CD14-positive monocyte (primary cell): Measurements from ENCODE around the gene ADSS1. TPM values are rescaled to one million over a fixed set of nuclear protein-coding genes. Genes with fewer than 3 reads are reported as not detected.
A peak's percentile ranks its signal among the peaks of the same experiment; 100 is the strongest.

Experiments used
- DNase-seq, 3 donors: peaks; one replicate each; pipeline ENCODE4 v3.0.0-alpha.2; 2011 to 2022
- H2AFZ ChIP-seq: 2 replicates; pipeline ENCODE4 v1.6.0; 2012; ENCODE audit warnings: mild to moderate bottlenecking, low read depth, low read length, inconsistent platforms; ENCODE audit not compliant: insufficient read depth, poor library complexity, severe bottlenecking
- H3K27ac ChIP-seq, 2 donors: 1 replicate in 1 of 2; 2 replicates in 1 of 2; pipeline ENCODE4 v1.5.1; 2012 to 2013; ENCODE audit warnings: low read length in 2 of 2, control low read depth in 1 of 2, inconsistent platforms in 1 of 2, low read depth in 1 of 2, mild to moderate bottlenecking in 1 of 2
- H3K27me3 ChIP-seq, 2 donors: one replicate each; pipeline versions ENCODE4 v1.6.0 to v1.6.1; 2011 to 2013; ENCODE audit warnings: low read length in 2 of 2; ENCODE audit not compliant: control insufficient read depth in 2 of 2, insufficient read depth in 2 of 2
- H3K36me3 ChIP-seq, 2 donors: replicated peaks in 1 of 2; 1 replicate in 1 of 2; 2 replicates in 1 of 2; pipeline versions ENCODE4 v1.5.1 to v1.6.1; 2012 to 2013; ENCODE audit warnings: low read length in 2 of 2, control low read depth in 1 of 2, inconsistent platforms in 1 of 2, mild to moderate bottlenecking in 1 of 2; ENCODE audit not compliant: insufficient read depth in 2 of 2, control insufficient read depth in 1 of 2
- H3K4me1 ChIP-seq, 2 donors: 1 replicate in 1 of 2; 2 replicates in 1 of 2; pipeline versions ENCODE4 v1.5.1 to v1.6.1; 2012 to 2013; ENCODE audit warnings: low read length in 2 of 2, control low read depth in 1 of 2, inconsistent platforms in 1 of 2, mild to moderate bottlenecking in 1 of 2, moderate library complexity in 1 of 2; ENCODE audit not compliant: insufficient read depth in 2 of 2, control insufficient read depth in 1 of 2
- H3K4me2 ChIP-seq: replicated peaks from 2 replicates; pipeline ENCODE3; 2012; ENCODE audit warnings: low read length, moderate library complexity, mild to moderate bottlenecking; ENCODE audit not compliant: poor library complexity, severe bottlenecking; ENCODE audit errors: extremely low read depth
- H3K4me3 ChIP-seq, 3 experiments: fragments of 200-600 bp in 1 of 3; sonication (generic) in 1 of 3; replicated peaks in 1 of 3; 1 replicate in 2 of 3; 2 replicates in 1 of 3; pipeline ENCODE4 v1.5.1; 2011 to 2013; ENCODE audit warnings: low read length in 3 of 3, mild to moderate bottlenecking in 3 of 3, control low read depth in 2 of 3, low read depth in 2 of 3, inconsistent platforms in 1 of 3, moderate library complexity in 1 of 3
- H3K79me2 ChIP-seq: 2 replicates; pipeline ENCODE4 v1.6.0; 2012; ENCODE audit warnings: mild to moderate bottlenecking, control low read depth, inconsistent platforms, low read length, moderate library complexity; ENCODE audit not compliant: insufficient read depth
- H3K9ac ChIP-seq: 2 replicates; pipeline ENCODE4 v1.6.0; 2017; ENCODE audit warnings: low read length, mild to moderate bottlenecking; ENCODE audit not compliant: insufficient read depth, poor library complexity, severe bottlenecking
- H3K9me3 ChIP-seq, 2 donors: replicated peaks in 1 of 2; 1 replicate in 1 of 2; 2 replicates in 1 of 2; pipeline versions ENCODE4 v1.5.1 to v1.6.1; 2012 to 2013; ENCODE audit warnings: low read length in 2 of 2, control low read depth in 1 of 2; ENCODE audit not compliant: control insufficient read depth in 1 of 2, insufficient read depth in 1 of 2
- H4K20me1 ChIP-seq: 2 replicates; pipeline ENCODE4 v1.6.0; 2012; ENCODE audit warnings: mild to moderate bottlenecking, low read length, control low read depth, moderate library complexity; ENCODE audit not compliant: insufficient read depth
- H3K27ac Mint-ChIP-seq, 7 donors: one replicate each; pipeline ENCODE4 v1.8.0; 2020; ENCODE audit warnings: mild to moderate bottlenecking in 7 of 7, mixed read lengths in 7 of 7, moderate library complexity in 6 of 7, inconsistent platforms in 2 of 7
- H3K27me3 Mint-ChIP-seq, 3 donors: one replicate each; pipeline ENCODE4 v1.8.0; 2021 to 2022; ENCODE audit warnings: low read depth in 3 of 3, mild to moderate bottlenecking in 3 of 3, mixed read lengths in 3 of 3, moderate library complexity in 3 of 3, inconsistent platforms in 1 of 3
- H3K36me3 Mint-ChIP-seq, 2 donors: one replicate each; pipeline ENCODE4 v1.8.0; 2020; ENCODE audit warnings: mixed read lengths in 2 of 2, inconsistent platforms in 1 of 2, mild to moderate bottlenecking in 1 of 2
- H3K4me1 Mint-ChIP-seq: one replicate; pipeline ENCODE4 v1.8.0; 2020; ENCODE audit warnings: mild to moderate bottlenecking, mixed read lengths
- H3K4me3 Mint-ChIP-seq, 2 donors: one replicate each; pipeline ENCODE4 v1.8.0; 2020; ENCODE audit warnings: mild to moderate bottlenecking in 2 of 2, mixed read lengths in 2 of 2, moderate library complexity in 1 of 2
- H3K9me3 Mint-ChIP-seq, 7 donors: one replicate each; pipeline ENCODE4 v1.8.0; 2020 to 2022; ENCODE audit warnings: mixed read lengths in 7 of 7, mild to moderate bottlenecking in 6 of 7, moderate library complexity in 6 of 7, inconsistent platforms in 2 of 7
- WGBS: methylation state at CpG from one replicate; pipeline ENCODE4 v1.1.5; 2013; ENCODE audit warnings: missing lambda C conversion rate; ENCODE audit not compliant: insufficient coverage; 5-methylcytosine and 5-hydroxymethylcytosine counted together
- intact Hi-C, 2 donors: fragments of 100-400 bp; cut with micrococcal nuclease; formaldehyde crosslinking; loops; one replicate each; pipeline versions ENCODE4 v1.15.0 to v1.15.1; 2023
- polyA plus RNA-seq, 3 donors: library from polyadenylated mRNA; depleted of rRNA in 1 of 3; unstranded in 2 of 3; stranded (reverse) in 1 of 3; fragments of 300-500 nt in 2 of 3; fragments of >200 nt in 1 of 3; fragmentation: Illumina TruSeq in 2 of 3; gene quantifications; 1 replicate in 2 of 3; 2 replicates in 1 of 3; pipeline ENCODE4 v1.2.3, GENCODE V29; 2012 to 2021
- TF ChIP-seq, protein P1 (sequence below): fragments of 200-600 bp; IDR thresholded peaks from one replicate; pipeline ENCODE4 v1.8.0; 2022; ENCODE audit warnings: antibody characterized with exemption, mild to moderate bottlenecking

ADSS1 gene
- polyA plus RNA-seq, 3 donors: 0.61 to 3.7 (median 0.64) TPM

DNA sequence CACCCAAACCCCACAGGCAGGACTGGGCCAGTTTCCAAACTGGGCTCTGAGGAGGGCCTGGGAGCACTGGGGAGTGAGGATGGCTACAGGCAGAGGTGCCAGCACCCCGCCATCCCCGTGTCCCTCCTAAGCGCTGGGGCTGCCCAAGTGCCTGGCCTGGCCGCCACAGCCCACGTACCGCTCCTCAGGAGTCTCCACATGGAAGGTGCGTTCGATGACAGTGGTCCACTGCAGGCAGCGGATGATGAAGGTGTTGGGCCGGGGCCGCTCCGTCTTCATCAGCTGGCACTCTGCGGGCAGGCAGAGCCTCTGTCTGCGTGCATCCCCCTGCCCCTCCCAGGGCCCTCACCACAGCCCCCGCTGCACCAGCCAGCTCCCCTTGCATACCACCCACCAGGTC is 52.5 kb downstream of the ADSS1 start:
- Histone ChIP-seq H4K20me1 (peaks cover 87% of the 10 kb centered on the region), H3K36me3 (peaks cover 61 to 87% of the 10 kb centered on the region in 2 donors), H3K27me3 (no peaks in the 10 kb centered on the region), H3K9me3 (peaks cover 2 to 6% of the 10 kb centered on the region in 2 donors), H3K27ac (no peak overlapping the region), H3K4me1 (no peaks in the 10 kb centered on the region), H2AFZ (no peak overlapping the region), H3K4me2 (no peak overlapping the region), H3K79me2 (no peaks in the 10 kb centered on the region), H3K4me3 (no peak overlapping the region), H3K9ac (no peak overlapping the region)
- TF ChIP-seq, protein P1, sequence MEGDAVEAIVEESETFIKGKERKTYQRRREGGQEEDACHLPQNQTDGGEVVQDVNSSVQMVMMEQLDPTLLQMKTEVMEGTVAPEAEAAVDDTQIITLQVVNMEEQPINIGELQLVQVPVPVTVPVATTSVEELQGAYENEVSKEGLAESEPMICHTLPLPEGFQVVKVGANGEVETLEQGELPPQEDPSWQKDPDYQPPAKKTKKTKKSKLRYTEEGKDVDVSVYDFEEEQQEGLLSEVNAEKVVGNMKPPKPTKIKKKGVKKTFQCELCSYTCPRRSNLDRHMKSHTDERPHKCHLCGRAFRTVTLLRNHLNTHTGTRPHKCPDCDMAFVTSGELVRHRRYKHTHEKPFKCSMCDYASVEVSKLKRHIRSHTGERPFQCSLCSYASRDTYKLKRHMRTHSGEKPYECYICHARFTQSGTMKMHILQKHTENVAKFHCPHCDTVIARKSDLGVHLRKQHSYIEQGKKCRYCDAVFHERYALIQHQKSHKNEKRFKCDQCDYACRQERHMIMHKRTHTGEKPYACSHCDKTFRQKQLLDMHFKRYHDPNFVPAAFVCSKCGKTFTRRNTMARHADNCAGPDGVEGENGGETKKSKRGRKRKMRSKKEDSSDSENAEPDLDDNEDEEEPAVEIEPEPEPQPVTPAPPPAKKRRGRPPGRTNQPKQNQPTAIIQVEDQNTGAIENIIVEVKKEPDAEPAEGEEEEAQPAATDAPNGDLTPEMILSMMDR: no peak
- 98% methylated on average over 15 of the region's 15 CpGs for WGBS
- Mint-ChIP-seq H3K9me3 (peaks cover 0 to 20% (median 5%) of the 10 kb centered on the region in 7 donors), H3K27me3 (no peaks in the 10 kb centered on the region), H3K36me3 (peaks cover 26 to 71% of the 10 kb centered on the region in 2 donors), H3K4me1 (no peaks in the 10 kb centered on the region), H3K27ac (peak overlapping the region in 1 of 7 donors; percentile 63), H3K4me3 (no peak overlapping the region)
- intact Hi-C loops: no loop called here
- DNase-seq: no peak

DNA sequence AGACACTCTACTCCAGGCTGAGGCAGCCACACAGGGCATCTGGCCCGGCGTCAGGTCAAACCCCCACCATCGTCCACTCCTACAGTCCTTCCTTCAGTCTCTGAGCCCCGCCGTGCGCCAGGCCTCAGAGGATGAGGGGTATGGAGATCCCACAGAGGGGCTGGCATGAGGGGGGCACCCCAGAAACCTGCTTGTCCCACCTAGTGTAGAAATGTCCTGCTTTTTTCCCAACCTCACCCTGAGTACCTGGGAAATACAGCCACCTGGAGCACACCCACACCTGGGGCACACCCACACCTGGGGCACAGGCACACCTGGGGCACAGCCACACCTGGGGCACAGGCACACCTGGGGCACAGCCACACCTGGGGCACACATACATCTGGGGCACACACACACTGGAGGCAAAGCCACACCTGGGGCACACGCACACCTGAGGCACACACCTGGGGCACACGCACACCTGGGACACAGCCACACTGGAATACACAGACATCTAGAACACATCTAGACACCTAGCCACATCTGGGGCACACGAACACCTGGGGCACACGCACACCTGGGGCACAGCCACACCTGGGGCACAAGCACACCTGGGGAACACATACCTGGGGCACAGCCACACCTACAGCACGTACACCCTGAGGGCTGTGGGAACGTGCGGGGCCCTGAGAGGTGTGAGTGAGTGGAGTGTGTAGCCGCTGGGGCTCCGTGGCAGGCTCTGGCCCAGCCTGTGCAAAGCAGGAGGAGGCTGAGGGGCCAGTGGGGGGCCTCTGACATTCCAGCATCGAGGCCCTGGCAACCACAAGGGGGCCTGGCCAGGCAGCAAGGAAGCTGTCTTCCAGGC is 53.2 kb downstream of the ADSS1 start:
- no peak overlapping the region for H3K27ac ChIP-seq
- H3K4me2 ChIP-seq: no peak overlapping the region
- Mint-ChIP-seq H3K9me3 (peaks cover 0 to 14% (median 0%) of the 10 kb centered on the region in 7 donors), H3K27me3 (no peaks in the 10 kb centered on the region), H3K4me3 (no peak overlapping the region), H3K27ac (peak overlapping the region in 2 of 7 donors; percentile 62 to 63), H3K4me1 (no peaks in the 10 kb centered on the region), H3K36me3 (peaks cover 19 to 64% of the 10 kb centered on the region in 2 donors)
- H3K9ac ChIP-seq: no peak overlapping the region
- no peak overlapping the region for H2AFZ ChIP-seq
- peaks cover 0 to under 1% of the 10 kb centered on the region in 2 donors for H3K9me3 ChIP-seq
- no peaks in the 10 kb centered on the region for H3K79me2 ChIP-seq
- WGBS: 83% methylated on average over 8 of the region's 16 CpGs
- H3K27me3 ChIP-seq: no peaks in the 10 kb centered on the region
- no peak for DNase-seq
- TF ChIP-seq, protein P1: no peak
- H3K4me1 ChIP-seq: no peaks in the 10 kb centered on the region
- intact Hi-C loops: no loop called here
- H3K4me3 ChIP-seq: no peak overlapping the region
- peaks cover 54 to 80% of the 10 kb centered on the region in 2 donors for H3K36me3 ChIP-seq
- H4K20me1 ChIP-seq: peaks cover 87% of the 10 kb centered on the region
